Erythroblast (primary cell): ENCODE measurements around the gene PRRX2.

Experiments
- GATA1 ChIP-seq: IDR thresholded peaks from 2 replicates; pipeline ENCODE4 v1.6.1; 2011; ENCODE audit warnings: low read depth, mild to moderate bottlenecking, control low read depth, low read length, moderate library complexity
- POLR2A ChIP-seq: IDR thresholded peaks from 2 replicates; pipeline ENCODE4 v1.6.1; 2011; ENCODE audit warnings: mild to moderate bottlenecking, low read length

GRCh38 chr9:129704807-129705206 lies 39.4 kb downstream of the PRRX2 start:
- TF ChIP-seq POLR2A (no peak), GATA1 (no peak)
